Measurements from ENCODE around the gene GRM4.

DNA sequence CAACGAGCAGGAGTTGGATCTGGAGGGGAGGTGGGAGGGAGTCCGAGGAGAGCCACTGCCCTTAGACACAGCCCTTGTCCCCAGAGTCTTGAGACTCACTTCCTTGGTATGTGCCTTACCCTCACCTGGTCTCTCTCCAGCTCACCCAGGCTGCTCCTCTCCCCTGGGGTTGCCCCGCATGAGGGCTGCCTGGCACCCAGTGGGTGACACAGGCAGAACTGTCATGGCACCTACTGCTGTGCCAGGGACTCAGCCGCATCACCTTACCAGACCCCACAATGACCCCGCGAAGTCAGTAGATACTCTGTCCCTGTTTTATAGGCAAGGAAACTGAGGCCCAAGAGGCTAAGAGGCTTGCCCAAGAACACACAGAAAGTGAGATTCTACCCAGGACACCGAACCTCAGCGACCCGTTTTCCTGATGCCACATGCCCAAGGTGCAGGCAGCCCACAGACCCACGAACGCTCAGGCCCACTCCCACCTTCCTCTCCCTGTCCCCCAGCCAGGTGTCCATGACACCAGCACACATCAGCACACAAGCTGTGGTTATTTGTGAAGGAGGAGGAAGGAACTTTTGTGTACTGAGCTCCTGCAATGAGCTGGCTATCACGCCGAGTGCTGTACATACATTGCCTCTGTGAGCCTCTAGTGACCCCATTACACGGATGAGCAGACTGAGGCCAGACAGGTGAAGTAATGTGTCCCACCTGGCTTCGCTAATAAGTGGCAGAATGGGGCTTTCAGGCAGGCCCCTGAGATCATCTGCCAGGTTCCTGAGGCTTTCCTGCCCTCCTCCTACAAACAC, 168.1 kb downstream of the GRM4 start:
- TF ChIP-seq, protein P1, sequence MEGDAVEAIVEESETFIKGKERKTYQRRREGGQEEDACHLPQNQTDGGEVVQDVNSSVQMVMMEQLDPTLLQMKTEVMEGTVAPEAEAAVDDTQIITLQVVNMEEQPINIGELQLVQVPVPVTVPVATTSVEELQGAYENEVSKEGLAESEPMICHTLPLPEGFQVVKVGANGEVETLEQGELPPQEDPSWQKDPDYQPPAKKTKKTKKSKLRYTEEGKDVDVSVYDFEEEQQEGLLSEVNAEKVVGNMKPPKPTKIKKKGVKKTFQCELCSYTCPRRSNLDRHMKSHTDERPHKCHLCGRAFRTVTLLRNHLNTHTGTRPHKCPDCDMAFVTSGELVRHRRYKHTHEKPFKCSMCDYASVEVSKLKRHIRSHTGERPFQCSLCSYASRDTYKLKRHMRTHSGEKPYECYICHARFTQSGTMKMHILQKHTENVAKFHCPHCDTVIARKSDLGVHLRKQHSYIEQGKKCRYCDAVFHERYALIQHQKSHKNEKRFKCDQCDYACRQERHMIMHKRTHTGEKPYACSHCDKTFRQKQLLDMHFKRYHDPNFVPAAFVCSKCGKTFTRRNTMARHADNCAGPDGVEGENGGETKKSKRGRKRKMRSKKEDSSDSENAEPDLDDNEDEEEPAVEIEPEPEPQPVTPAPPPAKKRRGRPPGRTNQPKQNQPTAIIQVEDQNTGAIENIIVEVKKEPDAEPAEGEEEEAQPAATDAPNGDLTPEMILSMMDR (IDR thresholded peaks at IDR 0.05), result no peak
- TF ChIP-seq POLR2A (IDR thresholded peaks at IDR 0.05), result no peak

Measured in uterus (tissue), 2 donors.